SH-SY5Y (cell line): Measurements from ENCODE around the gene ZNF786.

Experiments used
- GATA2 ChIP-seq: IDR thresholded peaks from 2 replicates; pipeline ENCODE4 v1.6.1; 2011; ENCODE audit warnings: mild to moderate bottlenecking, low read depth, low read length
- GATA3 ChIP-seq: IDR thresholded peaks from 2 replicates; pipeline ENCODE4 v1.6.1; 2011; ENCODE audit warnings: low read depth, mild to moderate bottlenecking, low read length, moderate library complexity

The ZNF786 gene

DNA sequence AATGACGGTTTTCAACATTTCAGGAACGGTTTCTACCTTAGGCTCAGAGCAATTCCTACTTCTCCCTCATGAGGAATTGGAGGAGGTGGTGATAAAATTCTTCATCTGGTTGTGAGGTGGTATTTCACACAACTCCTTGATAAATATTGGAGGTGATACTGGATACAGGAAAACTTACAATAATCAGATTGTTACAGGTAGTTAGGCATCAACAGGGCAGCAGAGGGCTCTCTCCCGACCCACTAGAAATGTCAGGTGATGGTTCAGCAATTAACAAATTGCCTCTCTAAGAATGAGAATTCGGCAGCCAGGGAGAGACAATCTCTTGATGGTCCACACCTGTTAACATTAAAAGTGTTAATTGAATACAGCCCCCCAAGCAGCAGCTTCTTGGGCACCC, 22.6 kb downstream of the ZNF786 start:
- no peak for TF ChIP-seq GATA2
- TF ChIP-seq GATA3, result no peak

DNA sequence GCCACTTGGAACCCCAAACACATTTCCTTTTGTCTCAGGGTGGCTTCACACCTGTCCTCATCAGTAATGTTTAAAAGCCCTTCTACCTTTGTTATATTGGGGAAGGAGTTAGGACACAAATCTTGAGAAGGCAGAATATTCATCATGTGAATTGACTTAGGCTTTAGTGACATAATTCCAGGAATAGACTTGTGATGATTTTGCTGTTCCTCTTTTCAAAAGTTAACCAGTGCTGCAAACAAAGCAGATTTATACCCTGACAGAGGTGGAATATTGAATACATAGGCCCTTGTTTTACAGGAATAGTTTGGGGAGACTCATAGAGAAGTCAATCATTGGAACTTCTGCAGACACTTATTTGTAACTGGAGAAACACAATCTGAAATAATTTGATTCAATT, 27.0 kb downstream of the ZNF786 start:
- no peak for TF ChIP-seq GATA3
- TF ChIP-seq GATA2, result no peak

DNA sequence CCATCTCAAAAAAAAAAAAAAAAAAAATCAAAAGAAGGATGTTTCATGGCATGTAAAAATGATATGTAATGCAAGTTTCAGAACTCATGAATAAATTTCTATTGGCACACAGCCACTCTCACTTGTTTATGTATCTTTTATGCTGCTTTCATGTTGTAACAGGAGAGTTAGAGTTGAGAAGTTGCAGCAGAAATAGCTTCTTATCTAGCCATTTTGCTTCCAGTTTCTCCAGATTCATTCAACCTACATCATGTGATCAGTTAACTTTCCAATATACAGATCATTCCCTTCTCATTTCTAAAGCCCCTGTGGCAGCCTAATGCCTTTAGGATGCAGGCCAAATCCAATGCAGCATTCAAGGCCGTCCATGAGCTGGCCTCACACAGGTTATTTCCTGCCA, 30.4 kb downstream of the ZNF786 start:
- TF ChIP-seq GATA2, result no peak

DNA sequence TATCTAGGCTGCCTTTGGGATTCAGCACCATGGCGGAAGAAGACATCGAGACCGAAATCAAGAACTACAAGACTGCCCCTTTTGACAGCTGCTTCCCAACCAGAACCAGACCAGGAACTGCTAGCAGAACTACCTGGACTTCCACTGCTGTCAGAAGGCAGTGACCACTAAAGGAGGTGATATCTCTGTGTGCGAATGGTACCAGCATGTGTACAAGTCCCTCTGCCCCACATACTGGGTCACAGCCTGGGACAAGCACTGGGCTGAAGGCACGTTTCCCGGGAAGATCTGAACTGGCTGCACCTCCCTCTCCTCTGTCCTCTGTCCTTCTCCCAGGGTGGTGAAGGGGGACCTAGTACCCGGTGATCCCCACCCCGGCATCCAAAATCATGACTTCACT, 36.6 kb downstream of the ZNF786 start:
- TF ChIP-seq GATA2 (no peak), GATA3 (no peak)

DNA sequence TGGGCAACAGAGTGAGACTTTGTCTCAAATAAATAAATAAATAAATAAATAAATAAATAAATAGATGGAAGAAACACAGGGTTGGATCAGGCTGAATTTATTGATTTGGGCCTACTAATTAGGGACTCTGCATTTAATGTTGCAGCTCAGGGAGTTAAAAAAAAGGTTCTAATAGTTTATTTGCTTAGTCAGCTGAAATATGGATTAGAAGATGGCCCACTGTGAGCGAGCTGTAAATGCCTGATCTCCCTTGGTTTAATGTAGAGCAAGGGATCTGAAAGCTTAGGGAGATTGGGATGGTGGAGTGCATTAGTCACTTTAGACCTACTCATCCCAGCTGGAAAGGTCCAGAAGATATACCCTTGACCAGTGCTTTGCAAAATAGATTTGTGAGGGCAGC, 37.1 kb downstream of the ZNF786 start:
- TF ChIP-seq GATA2 (no peak), GATA3 (no peak)

DNA sequence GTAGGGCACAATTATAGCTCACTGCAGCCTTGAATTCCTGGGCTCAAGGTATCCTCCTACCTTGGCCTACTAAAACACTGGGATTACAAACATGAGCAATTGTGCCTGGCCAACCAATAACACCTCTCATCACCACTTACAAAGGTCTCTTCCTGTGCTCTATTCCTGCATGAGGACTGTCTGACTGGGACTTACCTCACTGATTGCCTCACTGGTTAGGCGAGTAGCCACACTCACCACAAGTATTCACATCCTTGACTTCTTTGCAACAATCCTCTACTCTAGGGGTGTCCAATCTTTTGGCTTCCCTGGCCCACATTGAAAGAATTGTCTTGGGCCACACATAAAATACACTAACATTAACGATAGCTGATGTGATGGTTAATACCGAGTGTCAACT, 39.6 kb downstream of the ZNF786 start:
- no peak for TF ChIP-seq GATA2
- no peak for TF ChIP-seq GATA3

DNA sequence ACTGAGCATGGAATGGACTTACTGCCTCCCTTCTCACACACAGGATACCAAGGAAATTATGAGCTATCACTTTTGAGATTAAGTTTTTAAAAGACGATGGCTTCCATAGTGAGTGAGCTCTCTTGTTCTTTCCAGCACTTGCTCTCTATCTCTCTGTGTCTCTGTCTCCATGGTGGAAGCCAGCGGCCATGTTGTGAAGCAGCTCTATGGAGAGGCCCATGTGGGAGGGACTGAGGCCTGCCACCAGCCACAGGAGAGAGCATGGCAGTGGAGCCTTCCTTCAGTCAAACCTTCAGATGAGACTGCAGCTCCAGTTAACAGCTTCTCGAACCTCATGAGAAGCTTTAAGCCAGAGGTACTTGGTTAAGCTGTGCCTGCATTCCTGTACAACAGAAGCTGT, 41.7 kb downstream of the ZNF786 start:
- no peak for TF ChIP-seq GATA2
- no peak for TF ChIP-seq GATA3

DNA sequence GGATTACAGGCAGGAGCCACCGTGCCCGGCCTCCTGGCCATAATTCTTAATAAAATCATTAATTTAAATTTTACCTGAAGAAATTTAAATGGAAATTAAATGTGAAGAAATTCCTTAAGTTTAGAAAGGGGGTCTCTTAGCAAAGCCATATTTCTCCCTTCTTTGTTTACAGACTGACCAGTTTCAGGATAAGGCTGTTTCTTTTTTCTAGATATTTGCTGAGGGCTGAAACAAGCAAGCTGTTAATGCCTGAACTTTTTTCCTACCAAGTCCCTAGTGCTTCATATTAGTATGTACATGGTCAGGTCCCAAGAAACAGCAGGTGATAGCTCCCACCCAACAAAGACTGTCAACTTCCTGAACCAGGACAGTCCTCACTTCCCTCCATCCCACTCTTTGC, 44.1 kb downstream of the ZNF786 start:
- no peak for TF ChIP-seq GATA2
- no peak for TF ChIP-seq GATA3

DNA sequence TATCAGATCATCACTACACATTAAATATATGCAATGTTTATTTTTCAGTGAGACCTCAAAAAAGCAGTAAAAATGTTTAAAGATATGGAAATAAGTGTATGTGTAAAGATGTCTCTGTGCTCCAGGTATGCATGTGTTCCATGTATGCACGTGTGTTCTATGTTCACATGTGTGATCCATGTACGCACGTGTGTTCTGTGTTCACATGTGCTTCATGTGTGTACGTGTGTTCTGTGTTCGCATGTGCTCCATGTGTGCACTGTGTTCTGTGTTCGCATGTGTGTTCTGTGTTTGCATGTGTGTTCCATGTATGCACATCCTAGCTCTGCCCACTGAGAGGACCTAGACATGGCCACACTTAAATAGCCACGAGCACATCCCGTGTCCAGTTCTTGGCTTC, 46.6 kb downstream of the ZNF786 start:
- TF ChIP-seq GATA2, result no peak
- TF ChIP-seq GATA3, result no peak

DNA sequence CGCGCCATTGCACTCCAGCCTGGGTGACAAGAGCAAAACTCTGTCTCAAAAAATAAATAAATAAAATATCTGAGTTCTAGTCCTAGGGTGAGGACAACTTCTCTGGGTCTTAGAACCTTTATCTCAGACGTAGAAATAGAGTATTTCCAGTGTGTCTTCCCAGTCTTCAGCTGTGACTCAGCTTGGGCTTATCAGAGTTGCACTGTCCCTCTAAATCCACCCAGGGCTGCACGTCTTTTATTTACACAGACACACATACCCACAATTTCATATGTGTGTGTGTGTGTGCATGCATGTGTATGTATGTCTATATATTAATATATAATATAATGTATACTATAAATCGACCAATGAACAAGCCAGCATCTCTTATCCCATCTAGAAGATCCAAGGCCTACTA, 49.2 kb downstream of the ZNF786 start:
- TF ChIP-seq GATA2 (no peak), GATA3 (no peak)

DNA sequence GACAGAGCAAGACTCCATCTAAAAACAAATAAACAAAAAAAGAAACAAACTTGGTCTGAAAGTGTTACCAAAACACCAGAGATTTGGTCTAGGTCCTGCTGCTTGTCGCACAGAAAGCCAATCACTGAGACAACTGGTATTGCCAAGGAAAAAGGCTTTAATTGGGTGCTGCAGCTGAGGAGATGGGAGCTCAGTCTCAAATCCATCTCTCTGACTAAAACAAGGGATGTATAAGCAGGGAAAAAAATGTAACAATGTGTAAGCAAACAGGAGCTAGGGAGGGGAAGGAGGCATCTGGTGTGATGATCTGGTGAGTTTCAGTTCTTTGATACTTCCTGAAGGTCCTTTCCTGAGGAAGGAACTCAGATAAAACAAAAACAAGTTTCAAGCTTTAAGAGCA, 53.8 kb downstream of the ZNF786 start:
- TF ChIP-seq GATA3 (no peak), GATA2 (no peak)

DNA sequence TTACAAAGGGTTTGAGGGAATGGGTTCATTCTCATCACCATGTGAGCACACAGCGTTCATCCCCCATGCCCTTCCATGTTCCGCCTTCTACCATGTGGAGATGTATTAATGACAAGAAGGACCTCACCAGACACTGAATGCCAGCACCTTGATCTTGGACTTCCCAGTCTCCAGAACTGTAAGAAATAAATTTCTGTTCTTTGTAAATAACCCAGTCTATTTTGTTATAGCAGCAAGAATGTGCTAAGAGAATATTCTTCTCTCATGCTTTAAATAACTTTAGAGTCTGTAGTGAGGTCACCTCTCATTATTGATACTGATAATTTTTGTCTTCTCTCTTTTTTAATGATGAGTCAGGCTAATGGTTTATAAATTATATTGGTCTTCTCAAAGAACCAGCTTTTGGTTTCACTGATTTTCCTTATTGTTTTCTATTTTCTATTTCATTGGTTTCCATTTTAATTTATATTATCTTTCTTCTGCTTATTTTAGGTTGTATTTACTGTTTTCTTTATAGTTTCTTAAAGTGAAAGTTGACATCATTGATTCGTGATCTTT, 59.1 kb downstream of the ZNF786 start:
- no peak for TF ChIP-seq GATA3
- TF ChIP-seq GATA2, result no peak

DNA sequence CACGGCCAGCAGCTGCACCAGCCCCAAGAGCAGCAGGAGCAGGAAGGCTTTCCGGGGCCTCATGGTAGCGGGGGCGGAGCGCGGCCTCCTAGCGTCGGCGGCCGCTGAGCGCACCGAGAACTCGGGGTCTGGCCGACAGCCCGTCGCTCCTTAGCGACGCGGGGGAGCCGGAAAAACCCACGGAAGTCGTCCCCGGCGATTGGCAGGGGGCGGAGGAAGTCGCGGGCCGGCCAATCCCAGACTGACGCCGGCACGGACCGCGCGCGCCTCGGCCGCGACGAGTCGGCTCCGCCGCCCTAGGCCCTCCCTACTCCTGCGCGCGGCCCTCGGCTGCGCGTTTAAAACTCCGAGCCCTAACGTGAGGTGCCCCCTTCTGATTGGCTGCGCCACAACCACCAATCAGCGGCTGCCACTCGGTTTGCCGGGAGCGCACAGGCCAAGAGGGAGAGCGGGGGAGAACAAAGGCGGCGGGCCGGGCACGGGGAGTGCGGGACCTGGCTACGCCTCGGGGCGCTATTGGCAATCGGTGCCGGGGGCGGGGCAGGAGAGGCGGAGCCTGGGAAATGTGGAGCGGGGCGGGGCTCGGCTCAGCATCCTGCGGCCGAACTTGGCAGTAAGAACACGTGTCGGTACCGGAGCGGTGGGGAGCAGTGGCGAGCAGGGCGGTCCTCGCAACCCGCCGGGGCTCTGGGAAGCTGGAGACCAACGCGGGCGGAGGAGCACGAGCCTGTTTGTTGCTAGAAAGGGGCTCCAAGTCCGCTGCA, 62.0 kb downstream of the ZNF786 start, which contains the start of gene PDIA4:
PDIA4 (minus strand) TSS at position 160 of the 764 bp plus-strand sequence; CDS start at position 63, 97 bp downstream.
- TF ChIP-seq GATA2, result no peak
- no peak for TF ChIP-seq GATA3

DNA sequence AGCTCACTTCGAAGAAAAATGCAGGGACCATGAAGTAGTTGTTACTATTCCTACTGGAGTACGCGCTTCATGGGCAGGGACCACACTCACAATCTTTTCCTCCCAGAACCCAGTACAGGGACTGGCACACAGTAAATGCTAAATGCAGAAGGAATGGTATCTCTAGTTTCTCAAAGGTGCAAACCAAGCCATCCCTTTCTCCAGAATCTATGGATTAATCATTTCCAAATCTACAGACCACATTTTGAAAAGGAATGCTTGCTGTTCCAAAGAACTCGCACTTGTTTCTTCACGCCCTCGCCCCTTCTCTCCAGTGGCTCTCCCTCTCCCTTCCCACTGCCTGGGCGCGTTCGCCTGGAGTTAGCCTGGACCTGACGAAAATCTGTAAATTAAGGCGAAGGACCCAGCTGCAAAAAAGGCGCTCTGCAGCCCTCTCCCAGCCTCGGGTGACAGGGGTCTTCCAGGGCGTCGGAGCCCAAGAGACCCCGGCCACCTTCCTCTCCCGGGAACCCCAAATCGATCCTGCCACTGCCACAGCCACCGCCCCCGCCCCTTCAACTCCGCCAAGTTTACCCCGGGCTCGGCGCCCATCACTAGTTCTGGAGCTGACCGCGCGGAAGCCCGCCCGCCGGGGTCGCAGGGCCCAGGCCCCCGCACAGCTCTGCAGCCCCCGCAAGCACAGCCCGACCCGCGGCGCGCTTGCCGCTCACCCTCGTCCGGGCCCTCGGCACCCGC, 62.7 kb downstream of the ZNF786 start:
- TF ChIP-seq GATA2 (no peak), GATA3 (no peak)

DNA sequence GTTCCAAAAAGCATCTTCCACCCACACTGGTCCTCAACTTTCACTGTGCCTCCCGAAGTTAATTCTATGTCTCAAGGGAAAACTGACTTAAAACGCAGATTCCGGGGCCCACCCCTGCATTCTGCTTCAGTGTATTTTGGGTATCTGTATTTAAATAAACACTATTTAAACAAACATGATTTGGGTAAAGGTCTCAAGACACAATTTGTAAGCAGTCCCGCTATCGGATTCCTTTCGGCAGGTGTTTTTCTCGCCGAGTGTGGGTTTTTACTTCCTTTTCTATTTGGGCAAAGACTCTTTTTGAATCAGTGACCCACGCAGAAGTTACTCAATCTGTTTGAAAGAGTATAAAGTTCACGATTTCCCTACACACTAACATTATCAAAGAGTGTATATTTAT, 63.5 kb downstream of the ZNF786 start:
- TF ChIP-seq GATA2 (no peak), GATA3 (no peak)

DNA sequence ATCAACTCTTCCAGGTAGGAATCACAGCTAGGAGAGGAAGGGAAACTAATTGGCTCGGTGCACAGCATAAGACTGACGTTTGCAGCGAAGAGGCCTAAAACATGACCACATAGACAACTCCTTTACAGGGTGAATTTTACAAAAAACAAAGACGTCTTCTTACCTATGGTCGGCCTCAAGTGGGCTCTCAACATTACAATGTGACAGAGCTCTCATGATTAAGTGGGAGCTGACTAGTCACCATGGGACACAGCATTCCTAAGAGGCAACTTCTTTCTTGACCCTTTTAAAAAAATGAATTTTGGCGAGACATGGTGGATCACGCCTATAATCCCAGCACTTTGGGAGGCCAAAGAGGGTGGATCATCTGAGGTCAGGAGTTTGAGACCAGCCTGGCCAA, 66.9 kb downstream of the ZNF786 start:
- no peak for TF ChIP-seq GATA3
- TF ChIP-seq GATA2, result no peak
